HG03039 (cell line): ENCODE data around the gene RUSF1.
"Not testable (repeated sequence)": the region's sequence is repeated elsewhere in the genome, so short reads cannot be mapped to it uniquely, and the experiment has no call there.

Source experiments
- ATAC-seq: cut with Tn5 transposase; IDR thresholded peaks from one replicate; pipeline ENCODE4 v1.9.1; 2021; ENCODE audit warnings: mild to moderate bottlenecking, moderate library complexity; ENCODE audit not compliant: unreplicated experiment

Gene RUSF1

GRCh38 chr16:31487720-31488467, 20.3 kb downstream of the RUSF1 start:
- ATAC-seq = no peak

- ATAC-seq = no peak
Observed at GRCh38 chr16:31487071-31487719, 21.0 kb downstream of the RUSF1 start.

GRCh38 chr16:31486045-31486444, 22.1 kb downstream of the RUSF1 start:
- ATAC-seq = no peak

GRCh38 chr16:31485571-31485970, 22.6 kb downstream of the RUSF1 start:
- ATAC-seq = no peak

- ATAC-seq = no peak
Observed at GRCh38 chr16:31484491-31485171, 23.6 kb downstream of the RUSF1 start.

GRCh38 chr16:31484048-31484447, 24.1 kb downstream of the RUSF1 start:
- not testable (repeated sequence) for ATAC-seq

GRCh38 chr16:31483081-31483480, 25.1 kb downstream of the RUSF1 start, which contains the start of gene SLC5A2:
Gene SLC5A2, plus strand, starts transcription at chr16:31483123. Its CDS starts 14 bp downstream, at chr16:31483137.
- no peak for ATAC-seq

- no peak for ATAC-seq
Observed at GRCh38 chr16:31480851-31481536, 27.2 kb downstream of the RUSF1 start.

- no peak for ATAC-seq
Observed at GRCh38 chr16:31479751-31480150, 28.4 kb downstream of the RUSF1 start.

- no peak for ATAC-seq
Observed at GRCh38 chr16:31478956-31479355, 29.2 kb downstream of the RUSF1 start.

GRCh38 chr16:31477220-31478216, 30.7 kb downstream of the RUSF1 start:
- ATAC-seq = peak; percentile 20

- ATAC-seq = peak; percentile 52
Observed at GRCh38 chr16:31476303-31477219, 31.6 kb downstream of the RUSF1 start.

- no peak for ATAC-seq
Observed at GRCh38 chr16:31475946-31476302, 32.3 kb downstream of the RUSF1 start.

- no peak for ATAC-seq
Observed at GRCh38 chr16:31474773-31475738, 33.1 kb downstream of the RUSF1 start.

GRCh38 chr16:31474173-31474714, 33.9 kb downstream of the RUSF1 start:
- no peak for ATAC-seq

- ATAC-seq = no peak
Observed at GRCh38 chr16:31473264-31473984, 34.8 kb downstream of the RUSF1 start.

GRCh38 chr16:31472709-31473203, 35.4 kb downstream of the RUSF1 start:
- no peak for ATAC-seq
